Endometrial microvascular endothelial cells (primary cell): ENCODE measurements around the gene OR5H2. TPM values are rescaled to one million over a fixed set of nuclear protein-coding genes. Genes with fewer than 3 reads are reported as not detected.

ENCODE experiments used
- in situ Hi-C: cut with HindIII; loops from 2 replicates; pipeline ENCODE4 v1.10.0; 2017; ENCODE audit warnings: low sequenced_read_pairs, low pct_unique_long_range_greater_than_20kb; ENCODE audit errors: inconsistent ontology term
- total RNA-seq: library from RNA; depleted of rRNA; stranded (reverse); fragments of >200 nt; gene quantifications from one replicate; pipeline ENCODE4 v1.2.3, GENCODE V29; 2015; ENCODE audit errors: inconsistent ontology term

OR5H2 gene
- total RNA-seq, 1 donor from 2014 or later: not detected

GRCh38 chr3:98326945-98327344, 44.6 kb downstream of the OR5H2 start:
- in situ Hi-C loops: no loop called here

- in situ Hi-C loops: no loop called here
Measured at GRCh38 chr3:98328933-98329332, 46.6 kb downstream of the OR5H2 start.

DNA sequence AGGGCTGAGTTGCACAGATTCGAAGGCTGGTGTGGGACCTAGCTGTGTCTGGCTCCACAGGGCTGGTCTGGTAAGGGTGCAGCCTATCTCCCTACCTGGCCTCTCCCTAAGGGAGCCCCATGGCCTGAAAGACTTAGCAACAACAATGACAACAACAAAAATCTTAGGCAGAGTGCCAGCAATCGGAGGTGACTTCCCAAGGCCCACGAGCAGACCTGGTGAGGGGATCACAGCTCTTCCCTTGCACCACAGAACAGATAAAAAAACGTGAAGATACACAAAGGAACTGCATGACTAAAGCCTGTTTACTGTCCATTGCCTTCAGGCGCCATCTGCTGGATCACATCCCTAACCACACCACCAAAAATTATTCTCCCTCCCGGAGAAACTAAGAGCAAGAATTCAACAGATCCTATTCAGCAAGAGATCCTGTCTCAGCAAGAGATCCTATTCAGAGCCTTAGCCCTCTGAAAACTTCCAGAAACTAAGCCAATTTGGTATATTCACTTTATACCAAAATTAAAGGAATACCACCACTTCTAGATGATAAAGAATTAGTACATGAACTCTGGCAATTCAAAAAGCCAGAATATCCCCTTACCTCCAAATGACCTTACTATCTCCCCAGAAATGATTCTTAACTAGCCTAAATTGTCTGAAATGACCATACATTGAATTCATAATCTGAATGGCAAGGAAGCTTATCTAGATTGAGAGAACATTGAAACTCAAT, 47.3 kb downstream of the OR5H2 start:
- in situ Hi-C loops: no loop called here

- in situ Hi-C loops: no loop called here
Measured at GRCh38 chr3:98331329-98331728, 49.0 kb downstream of the OR5H2 start.

Other genes with a start within 250 kb of the OR5H2 start
- not detected for gene GABRR3, start 247.2 kb upstream of the OR5H2 start, total RNA-seq
- not detected for gene OR5AC2, start 195.3 kb upstream of the OR5H2 start, total RNA-seq
- gene OR5H1, start 151.8 kb upstream of the OR5H2 start, total RNA-seq: not detected
- not detected for gene OR5H14, start 135.0 kb upstream of the OR5H2 start, total RNA-seq
- not detected for gene OR5H15, start 115.8 kb upstream of the OR5H2 start, total RNA-seq
- not detected for gene OR5H6, start 18.3 kb upstream of the OR5H2 start, total RNA-seq
- not detected for gene OR5K4, start 71.3 kb downstream of the OR5H2 start, total RNA-seq
- gene OR5K3, start 108.2 kb downstream of the OR5H2 start, total RNA-seq: not detected
- not detected for gene OR5K1, start 180.7 kb downstream of the OR5H2 start, total RNA-seq
- gene OR5K2, start 215.2 kb downstream of the OR5H2 start, total RNA-seq: not detected
- 118 TPM for gene CLDND1, start 240.4 kb downstream of the OR5H2 start, total RNA-seq
- gene GPR15, start 249.5 kb downstream of the OR5H2 start, total RNA-seq: not detected